Measurements from ENCODE around the gene KRTAP12-4. TPM values are rescaled to one million over a fixed set of nuclear protein-coding genes. Genes with fewer than 3 reads are reported as not detected.
"Not testable (repeated sequence)": the region's sequence is repeated elsewhere in the genome, so short reads cannot be mapped to it uniquely, and the experiment has no call there.

Gene KRTAP12-4
- total RNA-seq, 2 experiments from 2014 or later = not detected

- peaks cover 11% of the 10 kb centered on the region for H3K27me3 Mint-ChIP-seq
- no peaks in the 10 kb centered on the region for H3K36me3 Mint-ChIP-seq
- CTCF ChIA-PET = interaction anchor here (1.1 kb wide), 1 partner anchor 86 kb away, joined by 3 read pairs; no protein-coding TSS in a partner anchor
- no peak overlapping the region for H3K27ac Mint-ChIP-seq
- H3K4me1 Mint-ChIP-seq = peaks cover 15% of the 10 kb centered on the region
- ATAC-seq (no peak), DNase-seq (no peak)
- H3K9me3 Mint-ChIP-seq (ENCODE audit: low read depth) = no peaks in the 10 kb centered on the region
- no peak overlapping the region for H3K4me3 Mint-ChIP-seq
These were observed 28.2 kb upstream of the KRTAP12-4 start for GRCh38 chr21:44682580-44683151.

- no peak within 1 kb of the TSS for H3K27ac Mint-ChIP-seq
- no peak for DNase-seq
- H3K4me1 Mint-ChIP-seq = peaks cover 15% of the 10 kb centered on the region
- H3K9me3 Mint-ChIP-seq (ENCODE audit: low read depth) = no peaks in the 10 kb centered on the region
- H3K4me3 Mint-ChIP-seq = no peak within 1 kb of the TSS
- ATAC-seq = no peak
- H3K27me3 Mint-ChIP-seq = peaks cover 9% of the 10 kb centered on the region
- no peaks in the 10 kb centered on the region for H3K36me3 Mint-ChIP-seq
- CTCF ChIA-PET = interaction anchor here (1.1 kb wide), 1 partner anchor 85 kb away, joined by 3 read pairs; no protein-coding TSS in a partner anchor
These were observed 27.6 kb upstream of the KRTAP12-4 start, which contains the start of gene KRTAP12-1 for GRCh38 chr21:44681861-44682579. KRTAP12-1 (minus strand) TSS chr21:44682163; CDS start chr21:44682123, 40 bp downstream.

- Mint-ChIP-seq H3K9me3 (ENCODE audit: low read depth) (no peaks in the 10 kb centered on the region), H3K4me1 (peaks cover 7% of the 10 kb centered on the region), H3K36me3 (no peaks in the 10 kb centered on the region), H3K4me3 (no peak overlapping the region), H3K27ac (no peak overlapping the region), H3K27me3 (peaks cover 6% of the 10 kb centered on the region)
- DNase-seq (no peak), ATAC-seq (no peak)
- CTCF ChIA-PET = no interaction called here
These were observed 26.7 kb upstream of the KRTAP12-4 start for GRCh38 chr21:44681152-44681551.

GRCh38 chr21:44677881-44678280 is 23.4 kb upstream of the KRTAP12-4 start:
- CTCF ChIA-PET = no interaction called here
- no peak overlapping the region for H3K4me3 Mint-ChIP-seq
- H3K9me3 Mint-ChIP-seq (ENCODE audit: low read depth) = peaks cover 7% of the 10 kb centered on the region
- DNase-seq (no peak), ATAC-seq (no peak)
- peaks cover 3% of the 10 kb centered on the region for H3K27me3 Mint-ChIP-seq
- peaks cover 1% of the 10 kb centered on the region for H3K36me3 Mint-ChIP-seq
- no peaks in the 10 kb centered on the region for H3K4me1 Mint-ChIP-seq
- H3K27ac Mint-ChIP-seq = no peak overlapping the region

GRCh38 chr21:44671911-44672310 is 17.5 kb upstream of the KRTAP12-4 start:
- no peak overlapping the region for H3K4me3 Mint-ChIP-seq
- H3K27me3 Mint-ChIP-seq = peaks cover 13% of the 10 kb centered on the region
- DNase-seq = no peak
- CTCF ChIA-PET = no interaction called here
- no peak overlapping the region for H3K27ac Mint-ChIP-seq
- no peaks in the 10 kb centered on the region for H3K4me1 Mint-ChIP-seq
- no peak for ATAC-seq
- H3K36me3 Mint-ChIP-seq = peaks cover 7% of the 10 kb centered on the region
- H3K9me3 Mint-ChIP-seq (ENCODE audit: low read depth) = peaks cover 14% of the 10 kb centered on the region

- H3K36me3 Mint-ChIP-seq = peaks cover 7% of the 10 kb centered on the region
- no peaks in the 10 kb centered on the region for H3K4me1 Mint-ChIP-seq
- CTCF ChIA-PET = no interaction called here
- DNase-seq (no peak), ATAC-seq (no peak)
- no peak overlapping the region for H3K27ac Mint-ChIP-seq
- no peak overlapping the region for H3K4me3 Mint-ChIP-seq
- H3K9me3 Mint-ChIP-seq (ENCODE audit: low read depth) = peaks cover 14% of the 10 kb centered on the region
- peaks cover 13% of the 10 kb centered on the region for H3K27me3 Mint-ChIP-seq
These were observed 16.4 kb upstream of the KRTAP12-4 start for GRCh38 chr21:44670642-44671432.

- H3K4me3 Mint-ChIP-seq = no peak overlapping the region
- H3K4me1 Mint-ChIP-seq = no peaks in the 10 kb centered on the region
- no peak for ATAC-seq
- H3K27me3 Mint-ChIP-seq = peaks cover 16% of the 10 kb centered on the region
- no peak overlapping the region for H3K27ac Mint-ChIP-seq
- peaks cover 8% of the 10 kb centered on the region for H3K9me3 Mint-ChIP-seq (ENCODE audit: low read depth)
- peaks cover 5% of the 10 kb centered on the region for H3K36me3 Mint-ChIP-seq
- no peak for DNase-seq
- CTCF ChIA-PET = no interaction called here
These were observed 13.2 kb upstream of the KRTAP12-4 start for GRCh38 chr21:44667612-44668011.

GRCh38 chr21:44666401-44667320 is 12.2 kb upstream of the KRTAP12-4 start, which contains the start of gene KRTAP12-2:
KRTAP12-2 (minus strand) TSS chr21:44666927; CDS start chr21:44666886, 41 bp downstream.
- Mint-ChIP-seq H3K36me3 (peaks cover 11% of the 10 kb centered on the region), H3K9me3 (ENCODE audit: low read depth) (peaks cover 9% of the 10 kb centered on the region), H3K27ac (no peak within 1 kb of the TSS), H3K4me1 (no peaks in the 10 kb centered on the region), H3K27me3 (peaks cover 20% of the 10 kb centered on the region), H3K4me3 (no peak within 1 kb of the TSS)
- no peak for ATAC-seq
- DNase-seq = no peak
- CTCF ChIA-PET = no interaction called here

GRCh38 chr21:44664691-44665090 is 10.2 kb upstream of the KRTAP12-4 start:
- no peak overlapping the region for H3K27ac Mint-ChIP-seq
- CTCF ChIA-PET = no interaction called here
- peaks cover 5% of the 10 kb centered on the region for H3K4me1 Mint-ChIP-seq
- peaks cover 20% of the 10 kb centered on the region for H3K27me3 Mint-ChIP-seq
- ATAC-seq = no peak
- DNase-seq = no peak
- H3K4me3 Mint-ChIP-seq = no peak overlapping the region
- H3K9me3 Mint-ChIP-seq (ENCODE audit: low read depth) = peaks cover 10% of the 10 kb centered on the region
- H3K36me3 Mint-ChIP-seq = peaks cover 16% of the 10 kb centered on the region

- H3K4me3 Mint-ChIP-seq, CTCF ChIA-PET, DNase-seq, H3K27ac Mint-ChIP-seq, H3K27me3 Mint-ChIP-seq, ATAC-seq: not testable (repeated sequence)
- Mint-ChIP-seq H3K4me1 (peaks cover 37% of the 10 kb centered on the region), H3K36me3 (peaks cover 35% of the 10 kb centered on the region), H3K9me3 (ENCODE audit: low read depth) (peaks cover 14% of the 10 kb centered on the region)
These were observed 7.1 kb upstream of the KRTAP12-4 start for GRCh38 chr21:44661567-44661966.

GRCh38 chr21:44658913-44659595 is 4.6 kb upstream of the KRTAP12-4 start:
- peaks cover 21% of the 10 kb centered on the region for H3K9me3 Mint-ChIP-seq (ENCODE audit: low read depth)
- peak overlapping the region; percentile 96 for H3K27ac Mint-ChIP-seq
- ATAC-seq (peak; percentile 59), DNase-seq (peak; percentile 67)
- H3K27me3 Mint-ChIP-seq = peaks cover 4% of the 10 kb centered on the region
- H3K4me3 Mint-ChIP-seq = peak overlapping the region; percentile 23
- H3K4me1 Mint-ChIP-seq = peaks cover 58% of the 10 kb centered on the region
- CTCF ChIA-PET = interaction anchor here (1.0 to 1.5 kb wide), 2 partner anchors 9 to 27 kb away, joined by 3 to 4 read pairs; no protein-coding TSS in a partner anchor
- peaks cover 48% of the 10 kb centered on the region for H3K36me3 Mint-ChIP-seq

GRCh38 chr21:44658541-44658910 is 4.1 kb upstream of the KRTAP12-4 start:
- Mint-ChIP-seq H3K4me3 (peak overlapping the region; percentile 23), H3K4me1 (peaks cover 63% of the 10 kb centered on the region), H3K27ac (peak overlapping the region; percentile 96), H3K36me3 (peaks cover 53% of the 10 kb centered on the region), H3K27me3 (peaks cover 4% of the 10 kb centered on the region), H3K9me3 (ENCODE audit: low read depth) (peaks cover 21% of the 10 kb centered on the region)
- DNase-seq = no peak
- CTCF ChIA-PET = interaction anchor here (1.0 to 1.6 kb wide), 3 partner anchors 9 to 143 kb away, joined by 3 to 4 read pairs (median 3); partner anchors contain the start of gene UBE2G2
- ATAC-seq = no peak

All from activated CD8-positive, alpha-beta memory T cell treated with anti-CD3 and anti-CD28 coated beads, Interleukin-2, amount 10 ng/mL, durations not matched to agents 7 days and 5 days (primary cell).